T1000 (cell line): ENCODE data around the gene YIPF2.

Experiments
- DNase-seq: peaks from one replicate; lab custom pipeline; 2025; ENCODE audit warnings: mixed read lengths; lab: John Stamatoyannopoulos, UW

Gene YIPF2

GRCh38 chr19:10936661-10937084 is 8.2 kb upstream of the YIPF2 start:
- peak; percentile 25 for DNase-seq

GRCh38 chr19:10935371-10936059 is 7.1 kb upstream of the YIPF2 start:
- no peak for DNase-seq

GRCh38 chr19:10929402-10929794 is 959 bp upstream of the YIPF2 start:
- peak; percentile 2 for DNase-seq

GRCh38 chr19:10927730-10928562 is 493 bp downstream of the YIPF2 start:
- DNase-seq, result no peak

DNA sequence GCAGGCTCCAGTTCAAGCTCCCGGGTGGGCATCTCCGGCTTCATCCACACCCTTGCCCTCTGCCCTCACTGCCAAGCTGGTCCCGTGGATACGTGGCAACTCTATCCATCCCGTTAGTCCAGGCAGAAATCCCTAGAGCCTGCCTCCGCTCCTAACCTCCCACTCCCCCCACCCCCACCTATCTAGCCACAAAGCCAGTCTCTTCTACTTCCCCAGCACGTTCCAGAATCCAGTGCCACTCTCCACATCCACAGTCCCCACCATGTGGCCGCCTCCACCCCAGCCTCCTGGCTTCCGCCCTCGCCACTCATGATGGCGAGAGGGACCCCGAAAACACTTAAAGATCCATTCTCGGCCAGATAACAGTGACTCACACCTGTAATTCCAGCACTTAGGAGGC is 3.8 kb downstream of the YIPF2 start:
- DNase-seq, result no peak

- no peak for DNase-seq
Measured at GRCh38 chr19:10923260-10924112, 5.0 kb downstream of the YIPF2 start.

DNA sequence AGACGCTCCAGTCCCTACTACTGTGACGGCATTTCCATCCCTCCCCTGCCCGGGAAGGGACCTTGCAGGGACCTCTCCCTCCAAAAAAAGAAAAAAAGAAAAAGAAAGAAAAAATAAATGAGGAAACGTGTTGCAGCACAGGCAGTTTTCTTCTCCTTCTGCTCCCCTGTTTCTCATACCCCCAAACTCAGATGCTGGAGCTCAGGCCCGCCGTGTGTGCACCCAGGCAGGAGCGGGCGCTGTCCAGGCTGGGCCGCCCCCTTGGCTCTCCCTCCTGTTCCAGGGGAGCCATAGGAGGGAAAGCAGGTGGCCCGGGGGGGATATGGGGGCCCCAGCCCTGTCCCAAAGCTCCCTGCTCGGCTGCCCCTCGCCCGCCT is 5.8 kb downstream of the YIPF2 start:
- no peak for DNase-seq

GRCh38 chr19:10921910-10922637 is 6.4 kb downstream of the YIPF2 start:
- no peak for DNase-seq

DNA sequence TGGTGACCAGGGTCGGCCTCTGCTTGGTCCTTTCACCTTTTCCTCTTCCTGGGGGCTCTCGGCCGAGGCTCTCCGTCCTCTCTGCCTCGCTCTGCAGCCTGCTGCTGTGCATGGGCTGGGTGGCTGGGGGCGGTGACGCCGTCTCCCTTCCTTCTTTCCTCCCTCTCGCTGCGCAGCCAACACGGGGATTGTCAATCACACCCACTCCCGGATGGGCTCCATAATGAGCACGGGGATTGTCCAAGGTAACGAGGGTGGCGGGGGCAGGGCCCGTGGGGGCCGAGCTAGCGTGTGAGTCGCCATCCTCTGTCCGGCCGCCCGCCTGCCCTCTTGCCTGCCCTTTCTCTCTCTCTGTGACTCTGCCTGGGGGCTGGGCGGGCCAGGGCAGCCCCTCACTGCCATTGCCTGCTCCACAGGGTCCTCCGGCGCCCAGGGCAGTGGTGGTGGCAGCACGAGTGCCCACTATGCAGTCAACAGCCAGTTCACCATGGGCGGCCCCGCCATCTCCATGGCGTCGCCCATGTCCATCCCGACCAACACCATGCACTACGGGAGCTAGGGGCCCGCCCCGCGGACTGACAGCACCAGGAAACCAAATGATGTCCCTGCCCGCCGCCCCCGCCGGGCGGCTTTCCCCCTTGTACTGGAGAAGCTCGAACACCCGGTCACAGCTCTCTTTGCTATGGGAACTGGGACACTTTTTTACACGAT is 7.1 kb downstream of the YIPF2 start:
- no peak for DNase-seq

GRCh38 chr19:10920781-10921180 is 7.7 kb downstream of the YIPF2 start:
- DNase-seq, result no peak

- DNase-seq, result no peak
Measured at GRCh38 chr19:10920288-10920655, 8.2 kb downstream of the YIPF2 start.

DNA sequence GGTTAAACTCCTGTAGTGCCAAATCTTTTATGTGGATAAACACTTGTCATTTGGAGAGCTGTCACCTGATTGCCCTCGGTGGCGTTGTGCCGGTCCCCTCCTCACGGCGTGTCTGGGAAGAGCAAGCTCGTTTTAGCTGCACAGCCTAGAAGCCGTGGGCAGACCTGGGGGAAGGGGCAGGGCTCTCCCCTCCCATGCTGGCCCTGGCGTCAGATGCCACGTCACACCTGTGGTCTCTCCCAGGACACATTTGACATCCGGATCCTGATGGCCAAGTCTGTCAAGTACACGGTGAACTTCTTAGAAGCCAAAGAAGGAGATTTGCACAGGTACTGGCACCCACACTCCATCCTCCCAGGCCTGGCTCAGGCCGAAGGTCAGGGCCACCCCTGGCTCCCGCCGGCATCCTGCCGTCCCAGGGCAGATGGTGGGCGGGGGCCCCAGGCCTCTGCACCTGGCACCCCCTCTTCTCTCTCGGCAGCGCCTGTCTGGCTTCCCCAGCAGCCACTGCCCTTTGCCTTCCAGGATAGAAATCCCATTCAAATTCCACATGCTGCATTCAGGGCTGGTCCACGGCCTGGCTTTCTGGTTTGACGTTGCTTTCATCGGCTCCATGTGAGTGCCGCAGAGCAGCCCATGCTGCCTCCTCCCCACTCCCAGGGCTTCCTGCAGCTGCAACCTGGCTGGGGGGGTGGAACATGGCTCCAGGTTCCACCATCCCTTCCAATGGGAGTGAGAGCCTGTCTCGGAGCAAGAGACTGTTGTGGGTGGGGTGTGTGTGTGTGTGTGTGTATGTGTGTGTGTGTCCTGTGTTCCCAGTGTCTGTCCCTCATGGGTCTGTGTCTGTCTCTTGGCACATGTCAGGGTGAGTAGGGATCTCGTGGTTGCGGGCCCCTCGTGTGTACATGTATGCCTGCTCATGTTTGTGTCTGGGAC is 8.8 kb downstream of the YIPF2 start:
- no peak for DNase-seq

GRCh38 chr19:10918359-10918758 is 10.1 kb downstream of the YIPF2 start:
- DNase-seq, result no peak

GRCh38 chr19:10916602-10917001 is 11.8 kb downstream of the YIPF2 start:
- no peak for DNase-seq

DNA sequence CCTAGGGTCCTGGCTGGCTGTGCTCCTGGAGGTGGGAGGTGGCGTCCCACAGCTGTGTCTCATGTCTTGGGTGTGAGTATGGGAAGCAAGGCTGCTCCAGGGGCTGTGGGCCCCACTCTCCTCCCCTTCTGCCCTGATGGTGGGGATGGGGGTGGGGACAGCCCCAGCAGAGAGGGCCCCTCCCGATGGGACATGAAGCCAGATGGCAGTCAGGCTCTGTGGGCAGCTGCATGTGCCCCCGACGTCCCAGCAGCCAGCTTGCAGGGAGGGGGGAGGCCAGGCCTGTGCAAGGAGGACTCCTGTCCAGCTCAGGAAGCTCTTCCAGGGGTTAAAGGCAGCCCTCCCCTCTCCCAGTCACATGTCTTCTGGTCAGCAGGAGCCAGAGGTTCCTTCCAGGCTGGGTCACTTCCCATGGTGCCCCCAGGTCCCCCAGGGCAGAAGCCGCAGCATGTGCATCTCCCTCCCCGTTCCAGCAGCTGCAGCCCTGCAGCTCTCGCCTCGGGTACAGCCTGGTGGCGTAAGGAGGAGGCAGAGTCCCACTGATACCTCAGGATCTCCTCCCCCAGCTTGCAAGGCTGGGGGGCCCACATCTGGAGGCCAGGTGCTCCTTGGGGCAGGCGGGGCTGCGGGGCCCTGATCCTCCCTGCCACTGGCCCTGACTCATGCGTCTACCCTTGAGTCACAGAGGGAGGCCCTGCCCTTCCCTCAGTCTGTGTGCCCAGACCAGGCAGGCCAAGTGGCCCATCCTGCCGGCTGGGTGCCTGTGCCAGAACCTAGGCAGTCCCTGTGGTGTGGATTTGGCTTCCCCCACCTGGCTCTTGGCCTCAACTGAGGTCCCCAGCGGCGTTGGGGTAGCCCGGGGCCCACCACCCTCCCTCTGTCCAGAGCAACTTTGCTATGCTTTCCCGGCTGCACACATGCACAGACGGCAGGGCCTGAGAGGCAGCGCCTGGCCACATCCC is 13.0 kb downstream of the YIPF2 start:
- peak; percentile 40 for DNase-seq

DNA sequence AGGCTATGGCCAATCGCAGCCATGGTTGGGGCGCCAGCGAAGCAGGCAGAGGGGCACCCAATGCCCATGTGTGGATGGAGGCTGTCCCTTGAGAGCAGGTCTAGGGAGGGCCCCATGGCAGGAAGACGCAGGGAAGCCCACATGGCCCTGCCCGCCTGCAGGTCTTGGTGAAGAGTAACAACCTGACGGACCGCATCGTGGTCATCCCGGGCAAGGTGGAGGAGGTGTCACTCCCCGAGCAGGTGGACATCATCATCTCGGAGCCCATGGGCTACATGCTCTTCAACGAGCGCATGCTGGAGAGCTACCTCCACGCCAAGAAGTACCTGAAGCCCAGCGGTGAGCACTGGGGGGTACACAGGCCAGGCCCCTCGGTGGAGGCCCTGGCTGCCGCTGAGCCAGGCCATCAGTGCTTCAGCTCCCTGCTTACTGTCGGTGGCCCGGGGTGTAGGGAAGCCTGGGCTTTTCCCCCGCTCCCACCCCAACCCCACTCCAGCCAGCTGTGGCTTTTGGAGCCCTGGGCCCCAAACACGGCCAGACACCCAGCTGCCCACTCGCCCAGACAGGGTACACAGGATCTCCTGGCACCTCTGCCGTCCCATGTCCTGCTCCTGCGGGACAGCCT is 14.6 kb downstream of the YIPF2 start:
- no peak for DNase-seq

DNA sequence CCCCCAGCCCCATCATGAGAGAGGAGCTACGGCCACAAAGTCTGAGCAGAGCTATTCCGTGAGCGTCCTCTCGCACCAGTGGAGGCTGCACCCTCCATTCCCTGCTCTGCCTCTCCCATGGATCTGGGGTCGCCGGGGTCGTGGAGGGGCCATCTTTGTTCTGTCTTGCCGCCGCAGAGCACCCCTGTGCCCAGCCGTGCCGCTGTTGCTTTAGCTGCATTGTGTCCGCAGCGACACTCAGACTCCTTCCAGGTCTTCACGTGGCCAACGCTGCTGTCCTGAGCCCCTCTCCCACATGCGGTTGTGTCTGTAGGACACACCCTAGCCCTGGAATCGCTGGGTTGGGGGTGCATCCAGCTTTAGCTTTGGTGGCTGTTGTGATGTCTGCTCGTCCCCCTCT is 15.8 kb downstream of the YIPF2 start:
- DNase-seq, result no peak

GRCh38 chr19:10911579-10912363 is 16.7 kb downstream of the YIPF2 start:
- DNase-seq, result no peak
